Activated T-cell treated with anti-CD3 and anti-CD28 coated beads, Interleukin-2, amount 50 U/mL, for 4 hours (primary cell): ENCODE results near the gene DNAH3. TPM values are rescaled to one million over a fixed set of nuclear protein-coding genes. Genes with fewer than 3 reads are reported as not detected.
A peak's percentile ranks its signal among the peaks of the same experiment; 100 is the strongest.

Experiments
- ATAC-seq, 2 donors: fragments of 200-7000 bp; cut with Tn5 transposase; one replicate each; pipeline ENCODE4 v1.10.0; 2021
- DNase-seq: peaks from one replicate; pipeline ENCODE4 v3.0.0-alpha.2; 2020
- H3K27me3 Mint-ChIP-seq: one replicate; pipeline ENCODE4 v1.8.0; 2021; ENCODE audit warnings: low read depth, mixed read lengths
- H3K36me3 Mint-ChIP-seq: one replicate; pipeline ENCODE4 v1.8.0; 2022; ENCODE audit warnings: mixed read lengths; ENCODE audit not compliant: insufficient read depth
- H3K4me1 Mint-ChIP-seq: one replicate; pipeline ENCODE4 v1.8.0; 2021; ENCODE audit warnings: low read depth, mixed read lengths
- H3K4me3 Mint-ChIP-seq: one replicate; pipeline ENCODE4 v1.8.0; 2021; ENCODE audit warnings: mild to moderate bottlenecking, moderate library complexity, mixed read lengths
- H3K9me3 Mint-ChIP-seq: one replicate; pipeline ENCODE4 v1.8.0; 2021; ENCODE audit warnings: mixed read lengths
- total RNA-seq, 3 donors: library from RNA; stranded (reverse); gene quantifications; one replicate each; pipeline ENCODE4 v1.2.1, GENCODE V29; 2021

Gene DNAH3
- total RNA-seq, 3 donors from 2014 or later: not detected

GRCh38 chr16:20897253-20897897 lies 253.3 kb downstream of the DNAH3 start:
- no peak for DNase-seq
- H3K36me3 Mint-ChIP-seq: peaks cover 12% of the 10 kb centered on the region
- H3K27me3 Mint-ChIP-seq: no peaks in the 10 kb centered on the region
- peaks cover 39% of the 10 kb centered on the region for H3K4me1 Mint-ChIP-seq
- no peak overlapping the region for H3K4me3 Mint-ChIP-seq
- no peak for ATAC-seq
- no peaks in the 10 kb centered on the region for H3K9me3 Mint-ChIP-seq

DNA sequence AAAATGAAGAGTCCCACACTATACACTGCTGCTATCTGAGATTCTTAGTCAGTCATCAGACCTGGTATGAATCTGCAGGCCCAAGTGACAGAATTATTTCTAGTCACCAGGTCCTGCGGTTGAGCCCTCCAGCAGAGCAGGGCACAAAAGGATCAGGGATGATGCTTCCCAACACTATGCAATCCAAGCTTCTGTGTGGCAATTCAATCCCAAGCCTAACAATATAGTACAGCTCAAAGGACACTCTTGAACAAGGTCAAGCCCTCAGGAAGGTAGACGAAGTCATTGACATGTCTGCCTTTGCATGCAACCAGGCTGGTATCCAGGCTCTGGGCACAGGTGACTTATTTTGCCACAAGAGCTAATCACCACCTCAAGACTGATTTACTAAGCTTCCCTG lies 256.3 kb downstream of the DNAH3 start:
- Mint-ChIP-seq H3K27me3 (no peaks in the 10 kb centered on the region), H3K36me3 (peaks cover 12% of the 10 kb centered on the region), H3K9me3 (no peaks in the 10 kb centered on the region), H3K4me3 (no peak overlapping the region), H3K4me1 (peaks cover 23% of the 10 kb centered on the region)
- DNase-seq: no peak
- no peak for ATAC-seq

DNA sequence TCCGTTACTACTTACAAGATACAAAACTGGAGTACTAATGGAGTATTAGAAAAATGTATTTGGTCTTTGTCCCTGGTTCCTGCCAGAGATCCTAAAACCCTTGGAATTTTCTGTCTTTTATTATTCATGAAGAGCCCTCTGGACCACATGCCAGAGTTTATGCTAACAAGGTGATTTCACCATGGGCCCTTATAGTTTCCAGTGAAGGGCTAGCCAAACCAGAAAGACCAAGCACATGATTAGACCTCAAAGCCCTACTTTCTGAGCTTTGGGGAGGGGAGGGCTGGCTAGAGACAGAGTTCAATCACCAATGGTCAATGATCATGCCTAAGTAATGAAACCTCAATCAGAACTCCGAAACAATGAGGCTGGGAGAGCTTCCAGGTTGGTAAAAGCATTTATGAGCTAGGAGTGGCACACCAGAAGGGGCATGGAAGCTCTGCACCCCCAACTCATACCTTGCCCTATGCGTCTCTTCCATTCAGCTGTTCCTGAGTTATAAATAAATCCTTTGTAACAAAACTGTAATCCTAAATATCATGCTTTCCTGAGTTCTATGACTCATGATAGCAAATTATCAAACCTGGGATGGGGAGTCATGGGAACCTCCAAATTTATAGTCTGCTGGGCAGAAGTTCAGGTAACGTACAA lies 260.9 kb downstream of the DNAH3 start:
- DNase-seq: no peak
- ATAC-seq: no peak
- peaks cover 8% of the 10 kb centered on the region for H3K36me3 Mint-ChIP-seq
- H3K4me1 Mint-ChIP-seq: peaks cover 7% of the 10 kb centered on the region
- no peaks in the 10 kb centered on the region for H3K9me3 Mint-ChIP-seq
- no peak overlapping the region for H3K4me3 Mint-ChIP-seq
- no peaks in the 10 kb centered on the region for H3K27me3 Mint-ChIP-seq

- H3K4me1 Mint-ChIP-seq: peaks cover 14% of the 10 kb centered on the region
- no peak for DNase-seq
- H3K36me3 Mint-ChIP-seq: peaks cover 6% of the 10 kb centered on the region
- H3K4me3 Mint-ChIP-seq: no peak overlapping the region
- no peaks in the 10 kb centered on the region for H3K9me3 Mint-ChIP-seq
- no peaks in the 10 kb centered on the region for H3K27me3 Mint-ChIP-seq
- no peak for ATAC-seq
These were observed 263.4 kb downstream of the DNAH3 start for GRCh38 chr16:20887207-20887606.

DNA sequence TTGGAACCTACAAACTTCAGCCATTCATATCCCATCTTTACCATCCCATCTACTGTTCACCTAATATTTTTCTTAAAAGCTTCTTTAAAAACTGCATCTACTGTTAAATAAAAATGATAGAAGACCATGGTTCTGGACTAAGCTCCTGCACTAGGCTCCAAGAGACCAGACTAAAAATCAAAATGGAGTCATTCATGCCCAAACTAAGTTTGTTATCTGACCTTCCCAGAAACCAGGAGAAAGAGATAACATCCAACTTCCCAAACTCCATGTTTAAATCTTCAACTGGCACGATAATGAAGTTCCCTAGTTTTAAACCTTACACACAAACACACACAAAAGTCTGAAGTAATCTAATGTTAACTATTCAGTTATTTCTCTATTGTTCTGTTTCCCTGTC lies 264.3 kb downstream of the DNAH3 start:
- ATAC-seq (no peak), DNase-seq (no peak)
- Mint-ChIP-seq H3K27me3 (no peaks in the 10 kb centered on the region), H3K9me3 (no peaks in the 10 kb centered on the region), H3K4me1 (peaks cover 14% of the 10 kb centered on the region), H3K36me3 (peaks cover 6% of the 10 kb centered on the region), H3K4me3 (no peak overlapping the region)

- no peaks in the 10 kb centered on the region for H3K27me3 Mint-ChIP-seq
- DNase-seq: no peak
- H3K4me3 Mint-ChIP-seq: no peak overlapping the region
- H3K36me3 Mint-ChIP-seq: peaks cover 6% of the 10 kb centered on the region
- peaks cover 21% of the 10 kb centered on the region for H3K4me1 Mint-ChIP-seq
- peak; percentile 80 to 83 for ATAC-seq
- no peaks in the 10 kb centered on the region for H3K9me3 Mint-ChIP-seq
These were observed 266.4 kb downstream of the DNAH3 start for GRCh38 chr16:20884240-20884556.

- Mint-ChIP-seq H3K4me1 (peaks cover 25% of the 10 kb centered on the region), H3K36me3 (peaks cover 6% of the 10 kb centered on the region), H3K4me3 (no peak overlapping the region), H3K9me3 (no peaks in the 10 kb centered on the region), H3K27me3 (no peaks in the 10 kb centered on the region)
- ATAC-seq (peak in 1 of 2 donors; percentile 20), DNase-seq (no peak)
These were observed 266.9 kb downstream of the DNAH3 start for GRCh38 chr16:20883554-20884239.

Other genes with a start within 250 kb of the DNAH3 start
- 1 to 10 TPM; 5.1 to 6.6 (median 5.3) TPM for gene LDAF1, start 7.8 kb upstream of the DNAH3 start, total RNA-seq
- not detected for gene ZP2, start 60.7 kb upstream of the DNAH3 start, total RNA-seq
- gene ANKS4B, start 82.9 kb upstream of the DNAH3 start, total RNA-seq: not detected
- gene CRYM, start 127.4 kb upstream of the DNAH3 start, total RNA-seq: not detected